ENCODE measurements around the gene CHRNA7.
"Not testable (repeated sequence)": the region's sequence is repeated elsewhere in the genome, so short reads cannot be mapped to it uniquely, and the experiment has no call there.

The CHRNA7 gene

GRCh38 chr15:32209081-32209480, 178.8 kb downstream of the CHRNA7 start:
- DNase-seq (ENCODE audit: low read depth in 1 of 2, low spot score in 1 of 2); in situ Hi-C loops (cut with HindIII; ENCODE audit: low pct_unique_long_range_greater_than_20kb, low sequenced_read_pairs): not testable (repeated sequence)

- TF ChIP-seq JUND (IDR thresholded peaks at IDR 0.05; ENCODE audit: low read depth) = no peak
- in situ Hi-C loops (cut with HindIII; ENCODE audit: low pct_unique_long_range_greater_than_20kb, low sequenced_read_pairs) = no loop called here
- no peak for DNase-seq (ENCODE audit: low read depth in 1 of 2, low spot score in 1 of 2)
Observed at GRCh38 chr15:32218666-32219065, 188.4 kb downstream of the CHRNA7 start.
